Glutamatergic neuron (in vitro differentiated cells): ENCODE measurements around the gene IFI16. TPM values are rescaled to one million over a fixed set of nuclear protein-coding genes. Genes with fewer than 3 reads are reported as not detected.
"Not testable (repeated sequence)": the region's sequence is repeated elsewhere in the genome, so short reads cannot be mapped to it uniquely, and the experiment has no call there.

Experiments
- DNase-seq: peaks from one replicate; pipeline ENCODE4 v3.0.0; 2022
- H3K27ac Mint-ChIP-seq: one replicate; pipeline ENCODE4 v1.8.0; 2020; ENCODE audit warnings: mild to moderate bottlenecking, mixed read lengths, inconsistent platforms; ENCODE audit not compliant: unreplicated experiment
- H3K27me3 Mint-ChIP-seq: one replicate; pipeline ENCODE4 v1.8.0; 2020; ENCODE audit warnings: mild to moderate bottlenecking, moderate library complexity, mixed read lengths, inconsistent platforms; ENCODE audit not compliant: unreplicated experiment
- H3K36me3 Mint-ChIP-seq: one replicate; pipeline ENCODE4 v1.8.0; 2020; ENCODE audit warnings: mild to moderate bottlenecking, mixed read lengths, inconsistent platforms; ENCODE audit not compliant: unreplicated experiment
- H3K4me1 Mint-ChIP-seq: one replicate; pipeline ENCODE4 v1.8.0; 2020; ENCODE audit warnings: mild to moderate bottlenecking, low read depth, mixed read lengths, inconsistent platforms; ENCODE audit not compliant: unreplicated experiment
- H3K4me3 Mint-ChIP-seq: one replicate; pipeline ENCODE4 v1.8.0; 2020; ENCODE audit warnings: mild to moderate bottlenecking, mixed read lengths, inconsistent platforms; ENCODE audit not compliant: unreplicated experiment
- H3K9me3 Mint-ChIP-seq: one replicate; pipeline ENCODE4 v1.8.0; 2020; ENCODE audit warnings: mild to moderate bottlenecking, moderate library complexity, mixed read lengths, inconsistent platforms; ENCODE audit not compliant: unreplicated experiment
- CTCF ChIP-seq: fragments of 200-600 bp; sonication (generic); IDR thresholded peaks from one replicate; pipeline ENCODE4 v1.5.0; 2021; ENCODE audit not compliant: partially characterized antibody, unreplicated experiment
- total RNA-seq: library from RNA; stranded (reverse); fragmentation: NEBNext Ultra II Directional; extraction: Animal tissue kit (Norgen Biotek cat#: 25700); gene quantifications from one replicate; pipeline ENCODE4 v1.2.1, GENCODE V29; 2021; ENCODE audit not compliant: unreplicated experiment

IFI16 gene
- total RNA-seq, 1 donor from 2014 or later: 0.86 TPM

DNA sequence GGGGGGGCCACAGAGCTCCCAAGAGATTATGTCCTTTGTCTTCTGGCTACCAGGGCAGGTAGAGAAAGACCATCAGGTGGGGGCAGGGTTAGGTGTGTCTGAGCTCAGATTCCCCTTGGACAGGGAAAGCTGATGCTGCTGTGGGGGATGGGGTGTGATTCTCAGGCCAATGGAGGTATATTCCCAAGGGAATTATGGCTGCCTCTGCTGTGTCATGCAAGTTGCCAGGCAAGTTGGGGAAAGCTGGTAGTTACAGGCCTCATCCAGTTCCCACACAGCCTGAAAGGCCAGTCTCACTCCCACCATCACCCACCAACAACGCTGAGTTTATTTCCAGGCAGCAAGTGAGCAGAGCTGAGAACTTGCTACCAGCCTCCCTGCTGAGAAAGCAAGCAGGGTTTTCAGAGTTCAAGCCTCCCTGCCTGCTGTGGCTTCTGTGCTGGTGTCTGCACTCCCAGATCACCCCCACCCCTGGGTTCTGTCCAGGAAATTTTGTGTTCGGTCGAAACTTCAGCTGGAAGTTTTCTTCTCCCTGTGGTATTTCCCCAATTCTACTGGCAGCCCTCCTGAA is 21.3 kb downstream of the IFI16 start:
- Mint-ChIP-seq H3K27me3 (peaks cover 2% of the 10 kb centered on the region), H3K9me3 (no peaks in the 10 kb centered on the region), H3K36me3 (peaks cover 7% of the 10 kb centered on the region), H3K27ac (no peak overlapping the region), H3K4me3 (no peak overlapping the region), H3K4me1 (peaks cover 1% of the 10 kb centered on the region)
- no peak for TF ChIP-seq CTCF
- DNase-seq: no peak

DNA sequence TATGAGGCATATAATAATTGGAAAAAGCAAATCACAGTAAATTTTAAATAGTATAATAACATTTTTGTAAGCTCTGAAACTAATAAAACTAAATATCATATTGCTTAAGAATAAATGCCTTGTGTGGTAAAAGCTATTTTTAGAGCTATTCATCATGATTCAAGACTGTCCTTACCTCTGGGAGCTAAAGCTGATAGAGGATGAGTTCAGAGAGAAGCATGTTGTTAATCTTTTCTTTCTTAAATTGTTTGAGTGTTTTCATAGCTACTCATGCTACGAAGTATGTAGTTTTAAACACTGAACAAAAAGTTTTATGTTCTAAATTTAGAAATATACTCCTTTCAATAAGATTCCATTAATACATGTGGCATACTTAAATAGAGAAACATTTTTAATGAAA is 30.5 kb downstream of the IFI16 start:
- Mint-ChIP-seq H3K4me3 (no peak overlapping the region), H3K27ac (no peak overlapping the region), H3K36me3 (no peaks in the 10 kb centered on the region), H3K9me3 (no peaks in the 10 kb centered on the region), H3K27me3 (no peaks in the 10 kb centered on the region), H3K4me1 (no peaks in the 10 kb centered on the region)
- no peak for TF ChIP-seq CTCF
- DNase-seq: no peak

- Mint-ChIP-seq H3K4me1 (no peaks in the 10 kb centered on the region), H3K9me3 (no peaks in the 10 kb centered on the region), H3K4me3 (no peak overlapping the region), H3K27ac (no peak overlapping the region), H3K27me3 (no peaks in the 10 kb centered on the region), H3K36me3 (no peaks in the 10 kb centered on the region)
- TF ChIP-seq CTCF: no peak
- DNase-seq: no peak
These were observed 31.4 kb downstream of the IFI16 start for GRCh38 chr1:159040893-159041724.

DNA sequence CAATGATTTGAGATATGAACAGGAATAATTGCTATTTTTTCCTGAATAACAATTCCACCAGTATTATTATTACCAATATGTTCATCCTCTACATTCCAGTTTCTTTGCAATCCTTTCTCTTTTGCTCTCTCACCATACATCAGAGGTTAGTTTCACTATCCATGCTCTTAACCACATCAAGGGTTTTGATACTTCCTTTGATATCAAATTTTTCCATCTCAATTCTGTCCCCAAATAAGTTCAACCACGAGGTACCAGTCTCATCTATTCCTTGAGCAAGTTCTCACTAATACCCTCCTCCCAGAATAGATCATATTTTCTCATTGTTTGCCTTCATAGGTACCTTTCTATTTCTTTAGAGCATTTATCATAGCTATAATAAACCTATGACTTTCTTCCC is 36.8 kb downstream of the IFI16 start:
- H3K36me3 Mint-ChIP-seq, H3K9me3 Mint-ChIP-seq, H3K4me1 Mint-ChIP-seq, H3K27me3 Mint-ChIP-seq, DNase-seq, H3K27ac Mint-ChIP-seq, H3K4me3 Mint-ChIP-seq: not testable (repeated sequence)

DNA sequence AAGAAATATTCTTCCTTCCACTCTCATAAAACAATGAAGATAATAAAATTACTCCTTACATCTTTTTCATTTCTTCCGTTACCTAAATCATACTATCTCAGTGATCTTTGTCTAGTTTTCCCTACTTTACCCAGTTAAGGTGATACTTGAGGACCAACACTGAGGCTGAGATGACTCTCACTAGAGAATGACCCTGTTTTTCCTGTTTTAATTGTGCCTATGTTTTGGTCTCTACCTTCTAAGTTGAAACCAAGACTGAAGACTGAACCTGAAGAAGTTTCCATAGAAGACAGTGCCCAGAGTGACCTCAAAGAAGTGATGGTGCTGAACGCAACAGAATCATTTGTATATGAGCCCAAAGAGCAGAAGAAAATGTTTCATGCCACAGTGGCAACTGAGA is 41.7 kb downstream of the IFI16 start:
- TF ChIP-seq CTCF: no peak
- no peak overlapping the region for H3K27ac Mint-ChIP-seq
- no peaks in the 10 kb centered on the region for H3K27me3 Mint-ChIP-seq
- H3K36me3 Mint-ChIP-seq: no peaks in the 10 kb centered on the region
- H3K4me3 Mint-ChIP-seq: no peak overlapping the region
- no peaks in the 10 kb centered on the region for H3K4me1 Mint-ChIP-seq
- no peak for DNase-seq
- no peaks in the 10 kb centered on the region for H3K9me3 Mint-ChIP-seq
